ENCODE data around the gene WBP11. TPM values are rescaled to one million over a fixed set of nuclear protein-coding genes. Genes with fewer than 3 reads are reported as not detected.

Gene WBP11
- total RNA-seq, 1 donor from 2014 or later = 117 TPM

GRCh38 chr12:14833952-14834351, 30.7 kb upstream of the WBP11 start:
- no peaks in the 10 kb centered on the region for H3K27me3 Mint-ChIP-seq
- DNase-seq (ENCODE audit: low spot score, unreplicated experiment) = no peak
- no peaks in the 10 kb centered on the region for H3K36me3 Mint-ChIP-seq (ENCODE audit: insufficient read depth)
- no peak overlapping the region for H3K27ac Mint-ChIP-seq
- TF ChIP-seq CTCF (IDR thresholded peaks at IDR 0.05; ENCODE audit: unreplicated experiment) = no peak
- no peaks in the 10 kb centered on the region for H3K4me1 Mint-ChIP-seq (ENCODE audit: low read depth)
- no peaks in the 10 kb centered on the region for H3K9me3 Mint-ChIP-seq (ENCODE audit: low read depth)
- H3K4me3 Mint-ChIP-seq (ENCODE audit: low read depth) = no peak overlapping the region

- H3K4me1 Mint-ChIP-seq (ENCODE audit: low read depth) = no peaks in the 10 kb centered on the region
- no peaks in the 10 kb centered on the region for H3K27me3 Mint-ChIP-seq
- H3K36me3 Mint-ChIP-seq (ENCODE audit: insufficient read depth) = no peaks in the 10 kb centered on the region
- no peak for DNase-seq (ENCODE audit: low spot score, unreplicated experiment)
- H3K4me3 Mint-ChIP-seq (ENCODE audit: low read depth) = no peak overlapping the region
- no peak for TF ChIP-seq CTCF (IDR thresholded peaks at IDR 0.05; ENCODE audit: unreplicated experiment)
- H3K27ac Mint-ChIP-seq = no peak overlapping the region
- H3K9me3 Mint-ChIP-seq (ENCODE audit: low read depth) = no peaks in the 10 kb centered on the region
These were observed 30.1 kb upstream of the WBP11 start for GRCh38 chr12:14833336-14833735.

- no peak for DNase-seq (ENCODE audit: low spot score, unreplicated experiment)
- TF ChIP-seq CTCF (IDR thresholded peaks at IDR 0.05; ENCODE audit: unreplicated experiment) = no peak
- Mint-ChIP-seq H3K4me1 (ENCODE audit: low read depth) (no peaks in the 10 kb centered on the region), H3K36me3 (ENCODE audit: insufficient read depth) (no peaks in the 10 kb centered on the region), H3K27me3 (no peaks in the 10 kb centered on the region), H3K27ac (no peak overlapping the region), H3K9me3 (ENCODE audit: low read depth) (no peaks in the 10 kb centered on the region), H3K4me3 (ENCODE audit: low read depth) (no peak overlapping the region)
These were observed 25.6 kb upstream of the WBP11 start for GRCh38 chr12:14828892-14829291.

GRCh38 chr12:14827043-14827442, 23.8 kb upstream of the WBP11 start:
- Mint-ChIP-seq H3K27me3 (no peaks in the 10 kb centered on the region), H3K4me3 (ENCODE audit: low read depth) (no peak overlapping the region), H3K4me1 (ENCODE audit: low read depth) (no peaks in the 10 kb centered on the region), H3K36me3 (ENCODE audit: insufficient read depth) (no peaks in the 10 kb centered on the region), H3K27ac (no peak overlapping the region), H3K9me3 (ENCODE audit: low read depth) (no peaks in the 10 kb centered on the region)
- TF ChIP-seq CTCF (IDR thresholded peaks at IDR 0.05; ENCODE audit: unreplicated experiment) = no peak
- DNase-seq (ENCODE audit: low spot score, unreplicated experiment) = no peak

- no peaks in the 10 kb centered on the region for H3K4me1 Mint-ChIP-seq (ENCODE audit: low read depth)
- no peak overlapping the region for H3K27ac Mint-ChIP-seq
- no peaks in the 10 kb centered on the region for H3K27me3 Mint-ChIP-seq
- H3K36me3 Mint-ChIP-seq (ENCODE audit: insufficient read depth) = no peaks in the 10 kb centered on the region
- no peaks in the 10 kb centered on the region for H3K9me3 Mint-ChIP-seq (ENCODE audit: low read depth)
- no peak for TF ChIP-seq CTCF (IDR thresholded peaks at IDR 0.05; ENCODE audit: unreplicated experiment)
- H3K4me3 Mint-ChIP-seq (ENCODE audit: low read depth) = no peak overlapping the region
- no peak for DNase-seq (ENCODE audit: low spot score, unreplicated experiment)
These were observed 23.2 kb upstream of the WBP11 start for GRCh38 chr12:14826491-14826890.
